ENCODE measurements around the gene DISC1.
"Not testable (repeated sequence)": the region's sequence is repeated elsewhere in the genome, so short reads cannot be mapped to it uniquely, and the experiment has no call there.

DISC1 gene

DNA sequence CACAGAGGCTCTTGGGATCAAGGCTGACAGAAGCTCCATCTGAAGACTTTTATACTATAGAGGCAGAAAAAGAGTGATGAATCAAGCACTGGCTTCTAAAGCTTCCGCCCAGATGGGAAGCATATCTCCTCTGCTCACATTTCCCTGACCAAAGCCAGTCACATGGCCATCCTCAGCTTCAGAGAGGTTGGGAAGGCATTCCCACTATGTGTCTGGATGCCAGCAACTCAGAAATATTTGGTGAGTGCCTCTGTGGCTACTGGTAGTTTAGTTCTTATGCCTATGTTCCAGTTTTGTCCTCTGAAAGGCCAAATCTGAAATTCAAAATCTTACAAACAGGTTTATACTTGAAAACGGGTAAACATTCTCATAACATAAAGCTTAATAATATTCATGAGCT lies 9.9 kb upstream of the DISC1 start:
- TF ChIP-seq, protein P1, sequence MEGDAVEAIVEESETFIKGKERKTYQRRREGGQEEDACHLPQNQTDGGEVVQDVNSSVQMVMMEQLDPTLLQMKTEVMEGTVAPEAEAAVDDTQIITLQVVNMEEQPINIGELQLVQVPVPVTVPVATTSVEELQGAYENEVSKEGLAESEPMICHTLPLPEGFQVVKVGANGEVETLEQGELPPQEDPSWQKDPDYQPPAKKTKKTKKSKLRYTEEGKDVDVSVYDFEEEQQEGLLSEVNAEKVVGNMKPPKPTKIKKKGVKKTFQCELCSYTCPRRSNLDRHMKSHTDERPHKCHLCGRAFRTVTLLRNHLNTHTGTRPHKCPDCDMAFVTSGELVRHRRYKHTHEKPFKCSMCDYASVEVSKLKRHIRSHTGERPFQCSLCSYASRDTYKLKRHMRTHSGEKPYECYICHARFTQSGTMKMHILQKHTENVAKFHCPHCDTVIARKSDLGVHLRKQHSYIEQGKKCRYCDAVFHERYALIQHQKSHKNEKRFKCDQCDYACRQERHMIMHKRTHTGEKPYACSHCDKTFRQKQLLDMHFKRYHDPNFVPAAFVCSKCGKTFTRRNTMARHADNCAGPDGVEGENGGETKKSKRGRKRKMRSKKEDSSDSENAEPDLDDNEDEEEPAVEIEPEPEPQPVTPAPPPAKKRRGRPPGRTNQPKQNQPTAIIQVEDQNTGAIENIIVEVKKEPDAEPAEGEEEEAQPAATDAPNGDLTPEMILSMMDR (IDR thresholded peaks at IDR 0.05; ENCODE audit: low read depth, low read length), result no peak
- TF ChIP-seq POLR2A (IDR thresholded peaks at IDR 0.05; ENCODE audit: extremely low read depth, insufficient read length) (no peak), MYC (IDR thresholded peaks at IDR 0.05; ENCODE audit: low read depth, low read length) (no peak)
- TF ChIP-seq, protein P2, sequence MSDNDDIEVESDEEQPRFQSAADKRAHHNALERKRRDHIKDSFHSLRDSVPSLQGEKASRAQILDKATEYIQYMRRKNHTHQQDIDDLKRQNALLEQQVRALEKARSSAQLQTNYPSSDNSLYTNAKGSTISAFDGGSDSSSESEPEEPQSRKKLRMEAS (IDR thresholded peaks at IDR 0.05; ENCODE audit: low read depth, low read length), result no peak
- no peak for DNase-seq (ENCODE audit: low read depth)
- no peak overlapping the region for H3K4me3 ChIP-seq (ENCODE audit: low read depth, low read length)

DNA sequence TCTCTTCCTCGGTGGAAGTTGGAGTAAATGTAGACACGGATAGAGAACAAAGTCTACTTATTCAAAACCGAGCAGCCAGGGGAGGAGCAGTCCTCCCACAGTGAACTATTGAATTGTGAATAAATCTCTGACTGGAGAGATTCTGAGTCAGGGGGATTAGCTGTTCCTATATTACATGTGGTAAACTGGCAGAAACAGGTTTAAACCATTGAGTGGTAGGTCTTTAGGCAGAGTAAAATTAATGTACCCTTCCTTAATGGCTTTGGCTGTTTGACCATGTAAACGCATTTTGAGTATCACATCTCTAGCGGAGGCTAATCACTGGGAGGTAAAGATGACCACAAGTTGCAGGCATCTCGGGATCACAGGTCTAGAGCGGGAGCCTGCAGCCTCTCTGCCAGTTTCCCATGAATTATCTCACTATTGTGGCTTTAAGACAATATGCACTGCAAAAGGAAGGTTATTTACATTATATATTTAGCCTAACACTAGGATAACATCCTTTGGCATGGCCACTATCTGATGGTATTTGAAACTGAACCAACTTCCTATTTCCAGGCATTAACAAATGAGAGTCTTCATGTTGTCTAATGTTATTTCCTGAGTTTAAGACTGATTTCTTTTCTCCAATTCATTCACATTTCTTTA lies 7.9 kb upstream of the DISC1 start:
- no peak for DNase-seq (ENCODE audit: low read depth)
- no peak overlapping the region for H3K4me3 ChIP-seq (ENCODE audit: low read depth, low read length)
- TF ChIP-seq, protein P1 (IDR thresholded peaks at IDR 0.05; ENCODE audit: low read depth, low read length), result no peak
- TF ChIP-seq POLR2A (IDR thresholded peaks at IDR 0.05; ENCODE audit: extremely low read depth, insufficient read length) (no peak), MYC (IDR thresholded peaks at IDR 0.05; ENCODE audit: low read depth, low read length) (no peak)
- TF ChIP-seq, protein P2 (IDR thresholded peaks at IDR 0.05; ENCODE audit: low read depth, low read length), result no peak

DNA sequence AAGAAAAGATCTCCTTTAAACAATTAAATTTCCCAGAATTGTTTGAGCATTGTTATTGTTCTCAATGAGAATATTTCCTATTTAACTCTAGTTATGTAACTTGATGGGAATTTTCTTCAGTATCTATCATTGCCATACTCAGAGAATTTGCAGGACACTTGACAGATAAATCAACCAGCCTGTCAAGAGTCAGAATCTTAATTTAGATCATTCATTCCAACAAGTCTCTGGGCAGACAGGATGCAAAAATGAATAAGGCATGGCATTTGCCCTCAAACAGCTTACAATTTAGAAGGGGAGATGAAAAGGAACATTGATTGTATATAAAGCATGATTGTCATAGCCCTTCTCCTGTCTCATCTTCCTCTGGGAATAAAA lies 7.3 kb upstream of the DISC1 start:
- TF ChIP-seq, protein P1 (IDR thresholded peaks at IDR 0.05; ENCODE audit: low read depth, low read length), result no peak
- TF ChIP-seq MYC (IDR thresholded peaks at IDR 0.05; ENCODE audit: low read depth, low read length) (no peak), POLR2A (IDR thresholded peaks at IDR 0.05; ENCODE audit: extremely low read depth, insufficient read length) (no peak)
- TF ChIP-seq, protein P2 (IDR thresholded peaks at IDR 0.05; ENCODE audit: low read depth, low read length), result no peak
- DNase-seq (ENCODE audit: low read depth), result no peak
- no peak overlapping the region for H3K4me3 ChIP-seq (ENCODE audit: low read depth, low read length)

DNA sequence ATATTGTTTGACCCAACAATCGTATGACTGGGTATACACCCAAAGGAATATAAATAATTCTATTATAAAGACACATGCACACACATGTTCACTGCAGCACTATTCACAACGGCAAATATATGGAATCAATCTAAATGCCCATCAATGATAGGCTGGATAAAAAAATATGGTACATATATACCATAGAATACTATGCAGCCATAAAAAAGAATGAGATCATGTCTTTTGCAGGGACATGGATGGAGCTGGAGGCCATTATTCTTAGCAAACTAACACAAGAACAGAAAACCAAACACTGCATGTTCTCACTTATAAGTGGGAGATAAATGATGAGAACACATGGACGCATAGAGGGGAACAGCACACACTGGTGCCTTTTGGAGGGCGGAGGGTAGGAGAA lies 1.5 kb upstream of the DISC1 start:
- DNase-seq (ENCODE audit: low read depth); H3K4me3 ChIP-seq (ENCODE audit: low read depth, low read length): not testable (repeated sequence)

DNA sequence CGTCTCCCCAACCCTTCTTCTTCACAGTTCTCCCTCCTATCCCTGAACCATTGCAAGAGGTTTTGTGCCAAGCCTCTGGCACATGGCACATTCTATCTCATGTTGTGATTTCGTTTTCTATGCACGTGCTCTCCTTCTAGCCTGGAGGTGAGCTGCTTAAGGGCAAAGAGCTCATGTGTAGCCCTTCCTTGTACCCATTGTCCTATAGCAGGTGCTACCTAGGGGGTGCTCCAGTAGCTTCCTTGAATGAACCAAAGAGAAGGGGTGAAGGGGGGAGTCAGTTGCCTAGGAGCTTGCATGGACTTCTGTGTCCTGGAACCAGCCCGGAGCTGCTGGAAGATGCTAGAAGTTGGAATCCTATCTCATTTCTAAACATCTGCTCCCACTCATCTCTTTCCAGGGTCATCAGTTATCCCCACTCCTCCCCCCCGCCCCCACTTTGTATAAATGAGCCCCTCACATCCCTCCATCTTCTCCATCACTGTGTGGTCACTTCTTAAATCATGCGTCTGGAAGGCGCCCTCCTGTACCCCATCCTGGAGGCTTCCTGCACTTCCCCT lies 535 bp upstream of the DISC1 start:
- DNase-seq (ENCODE audit: low read depth), result no peak

More for the DNA sequence above, 535 bp upstream of the DISC1 start:
- TF ChIP-seq, protein P1 (IDR thresholded peaks at IDR 0.05; ENCODE audit: low read depth, low read length), result no peak
- no peak for TF ChIP-seq POLR2A (IDR thresholded peaks at IDR 0.05; ENCODE audit: extremely low read depth, insufficient read length)
- peak; percentile 33; the same call in 1 of the 2 replicates for TF ChIP-seq MYC (IDR thresholded peaks at IDR 0.05; ENCODE audit: low read depth, low read length)
- TF ChIP-seq, protein P2 (IDR thresholded peaks at IDR 0.05; ENCODE audit: low read depth, low read length), result peak; percentile 71
- peak overlapping the region; percentile 81 for H3K4me3 ChIP-seq (ENCODE audit: low read depth, low read length)

All from NB4 (cell line).